GM12892 (cell line): Measurements from ENCODE around the gene ZBTB20.

Experiments
- POLR2A ChIP-seq: IDR thresholded peaks from 2 replicates; pipeline ENCODE4 v1.6.1; 2011; ENCODE audit warnings: low read depth, low read length, control low read depth
- TAF1 ChIP-seq: IDR thresholded peaks from 2 replicates; pipeline ENCODE4 v1.6.1; 2011; ENCODE audit warnings: low read depth, mild to moderate bottlenecking, control low read depth, low read length, borderline replicate concordance

DNA sequence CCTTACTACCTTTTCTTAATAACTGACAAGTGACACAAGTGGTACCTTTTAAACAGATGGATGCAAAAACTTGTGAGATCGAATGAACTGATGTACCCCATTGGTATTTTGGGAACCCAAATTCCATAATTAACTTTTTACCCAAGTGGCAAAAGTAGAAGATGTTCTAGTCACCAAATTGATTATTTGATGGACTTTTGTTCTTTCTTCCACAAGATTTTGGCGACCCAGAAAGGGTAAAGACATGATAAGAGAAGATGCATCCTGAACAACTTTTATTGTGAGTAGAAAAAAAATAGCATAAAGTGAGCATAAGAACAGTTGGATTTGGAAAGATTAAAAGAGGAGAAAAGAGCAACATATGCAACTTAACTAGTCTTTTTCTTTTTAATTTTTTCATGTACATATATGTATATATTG is 693.7 kb downstream of the ZBTB20 start:
- TF ChIP-seq POLR2A (no peak), TAF1 (no peak)
